Smooth muscle cell (in vitro differentiated cells): ENCODE results near the gene GATA2. TPM values are rescaled to one million over a fixed set of nuclear protein-coding genes. Genes with fewer than 3 reads are reported as not detected.

ENCODE experiments used
- DNase-seq: peaks from one replicate; lab custom pipeline; 2025; ENCODE audit not compliant: unreplicated experiment; lab: John Stamatoyannopoulos, UW
- H2AFZ ChIP-seq: fragments of 200-600 bp; sonication (generic); 2 replicates; pipeline ENCODE4 v1.6.0; 2016; ENCODE audit warnings: antibody characterized with exemption, low read depth, mild to moderate bottlenecking
- H3F3A ChIP-seq: fragments of 200-600 bp; sonication (generic); 2 replicates; pipeline ENCODE4 v1.6.0; 2017; ENCODE audit warnings: antibody characterized with exemption, low read depth
- H3K27ac ChIP-seq: fragments of 200-600 bp; sonication (generic); 2 replicates; pipeline ENCODE4 v1.5.1; 2016; ENCODE audit warnings: low read depth, mild to moderate bottlenecking
- H3K27me3 ChIP-seq: fragments of 200-600 bp; sonication (generic); 2 replicates; pipeline ENCODE4 v1.6.1; 2016; ENCODE audit warnings: low read depth, mild to moderate bottlenecking
- H3K36me3 ChIP-seq: fragments of 200-600 bp; sonication (generic); 2 replicates; pipeline ENCODE4 v1.5.1; 2016; ENCODE audit warnings: low read depth
- H3K4me1 ChIP-seq: fragments of 200-600 bp; sonication (generic); 2 replicates; pipeline ENCODE4 v1.5.1; 2016; ENCODE audit warnings: low read depth
- H3K4me2 ChIP-seq: fragments of 200-600 bp; sonication (generic); 2 replicates; pipeline ENCODE4 v1.6.0; 2016; ENCODE audit warnings: mild to moderate bottlenecking
- H3K4me3 ChIP-seq: fragments of 200-600 bp; sonication (generic); 2 replicates; pipeline ENCODE4 v1.5.1; 2016; ENCODE audit warnings: mild to moderate bottlenecking
- H3K79me2 ChIP-seq: fragments of 200-600 bp; sonication (generic); 2 replicates; pipeline ENCODE4 v1.6.0; 2016; ENCODE audit warnings: low read depth, mild to moderate bottlenecking
- H3K9ac ChIP-seq: fragments of 200-600 bp; sonication (generic); 2 replicates; pipeline ENCODE4 v1.6.0; 2016; ENCODE audit warnings: low read depth
- H3K9me3 ChIP-seq: fragments of 200-600 bp; sonication (generic); replicated peaks from 2 replicates; pipeline ENCODE4 v1.5.1; 2016; ENCODE audit warnings: low read depth
- H4K20me1 ChIP-seq: fragments of 200-600 bp; sonication (generic); 2 replicates; pipeline ENCODE4 v1.6.0; 2016; ENCODE audit warnings: low read depth
- CTCF ChIP-seq: fragments of 200-600 bp; sonication (generic); IDR thresholded peaks from 2 replicates; pipeline ENCODE4 v1.5.1; 2017; ENCODE audit warnings: borderline replicate concordance, mild to moderate bottlenecking, antibody characterized with exemption; ENCODE audit not compliant: insufficient read depth, poor library complexity, severe bottlenecking
- WGBS: methylation state at CpG from one replicate; pipeline ENCODE4 v1.1.7; 2016; ENCODE audit warnings: low lambda C conversion rate; 5-methylcytosine and 5-hydroxymethylcytosine counted together
- polyA plus RNA-seq: library from polyadenylated mRNA; unstranded; fragments of >200 nt; fragmentation: Nextera tagmentation; extraction: Ambion mirVana; gene quantifications from 2 replicates; pipeline ENCODE4 v1.2.1, GENCODE V29; 2016
- total RNA-seq: library from RNA; depleted of rRNA; stranded (reverse); fragments of >200 nt; gene quantifications from 2 replicates; pipeline ENCODE4 v1.2.3, GENCODE V29; 2014

GATA2 gene
- total and polyA plus RNA-seq, 2 experiments from 2014 or later: 5.8 to 6.8 TPM

GRCh38 chr3:128500556-128500955 lies 7.6 kb upstream of the GATA2 start:
- DNase-seq: no peak
- Histone ChIP-seq H3K9me3 (no peaks in the 10 kb centered on the region), H3K4me1 (peaks cover 4% of the 10 kb centered on the region), H3K9ac (no peak overlapping the region), H3K4me3 (no peak overlapping the region), H4K20me1 (peaks cover 14% of the 10 kb centered on the region), H2AFZ (no peak overlapping the region), H3K27me3 (peaks cover 19% of the 10 kb centered on the region), H3K79me2 (no peaks in the 10 kb centered on the region), H3K4me2 (no peak overlapping the region), H3K27ac (no peak overlapping the region), H3F3A (peaks cover 5% of the 10 kb centered on the region), H3K36me3 (no peaks in the 10 kb centered on the region)
- WGBS: 90% methylated on average over 4 of the region's 4 CpGs
- no peak for TF ChIP-seq CTCF

GRCh38 chr3:128499724-128500275 lies 6.8 kb upstream of the GATA2 start:
- Histone ChIP-seq H3K36me3 (no peaks in the 10 kb centered on the region), H3K4me3 (no peak overlapping the region), H2AFZ (no peak overlapping the region), H3F3A (peaks cover 6% of the 10 kb centered on the region), H3K9me3 (no peaks in the 10 kb centered on the region), H3K4me2 (no peak overlapping the region), H3K27ac (no peak overlapping the region), H4K20me1 (peaks cover 22% of the 10 kb centered on the region), H3K9ac (no peak overlapping the region), H3K4me1 (peaks cover 4% of the 10 kb centered on the region), H3K27me3 (peaks cover 27% of the 10 kb centered on the region), H3K79me2 (no peaks in the 10 kb centered on the region)
- TF ChIP-seq CTCF: no peak
- no peak for DNase-seq
- 81% methylated on average over 4 of the region's 4 CpGs for WGBS

GRCh38 chr3:128498901-128499530 lies 6.0 kb upstream of the GATA2 start:
- H3K27me3 ChIP-seq: peaks cover 34% of the 10 kb centered on the region
- H3K9ac ChIP-seq: no peak overlapping the region
- no peak overlapping the region for H2AFZ ChIP-seq
- H3K4me2 ChIP-seq: no peak overlapping the region
- no peaks in the 10 kb centered on the region for H3K36me3 ChIP-seq
- no peak overlapping the region for H3K4me3 ChIP-seq
- 90% methylated on average over 15 of the region's 15 CpGs for WGBS
- no peak overlapping the region for H3K27ac ChIP-seq
- H3K9me3 ChIP-seq: no peaks in the 10 kb centered on the region
- peaks cover 4% of the 10 kb centered on the region for H3K4me1 ChIP-seq
- peaks cover 6% of the 10 kb centered on the region for H3F3A ChIP-seq
- H3K79me2 ChIP-seq: no peaks in the 10 kb centered on the region
- H4K20me1 ChIP-seq: peaks cover 30% of the 10 kb centered on the region
- DNase-seq: no peak
- no peak for TF ChIP-seq CTCF

GRCh38 chr3:128498127-128498626 lies 5.2 kb upstream of the GATA2 start:
- peaks cover 6% of the 10 kb centered on the region for H3F3A ChIP-seq
- H3K9ac ChIP-seq: no peak overlapping the region
- no peak overlapping the region for H2AFZ ChIP-seq
- no peaks in the 10 kb centered on the region for H3K36me3 ChIP-seq
- TF ChIP-seq CTCF: no peak
- WGBS: 71% methylated on average over 5 of the region's 5 CpGs
- H3K4me2 ChIP-seq: peak overlapping the region; percentile 90
- no peaks in the 10 kb centered on the region for H3K9me3 ChIP-seq
- no peaks in the 10 kb centered on the region for H3K79me2 ChIP-seq
- H3K27me3 ChIP-seq: peaks cover 43% of the 10 kb centered on the region
- peaks cover 38% of the 10 kb centered on the region for H4K20me1 ChIP-seq
- no peak overlapping the region for H3K27ac ChIP-seq
- H3K4me1 ChIP-seq: peaks cover 4% of the 10 kb centered on the region
- peak overlapping the region; percentile 64 for H3K4me3 ChIP-seq
- no peak for DNase-seq
